AG04449 (cell line): ENCODE data around the gene ILRUN.
"Not testable (repeated sequence)": the region's sequence is repeated elsewhere in the genome, so short reads cannot be mapped to it uniquely, and the experiment has no call there.

Experiments
- CTCF ChIA-PET: fragments of 350-600 bp; formaldehyde crosslinking; extraction: SDS; loops from one replicate; lab custom pipeline; 2021; ENCODE audit warnings: antibody characterized with exemption; lab: Yijun Ruan, JAX
- POLR2A ChIA-PET: fragments of 400-600, 350-600 bp; formaldehyde crosslinking; extraction: SDS; loops from one replicate; lab custom pipeline; 2020; ENCODE audit warnings: antibody characterized with exemption, inconsistent platforms; lab: Yijun Ruan, JAX
- DNase-seq: peaks from one replicate; pipeline ENCODE4 v3.0.0-alpha.2; 2010; ENCODE audit warnings: low read depth, low spot score
- H3K4me3 ChIP-seq: 2 replicates; pipeline ENCODE4 v1.5.1; 2011; ENCODE audit warnings: low read depth, mild to moderate bottlenecking, control low read depth, low read length
- TF ChIP-seq, protein P1 (sequence below): IDR thresholded peaks from one replicate; pipeline ENCODE4 v1.5.1; 2011; ENCODE audit warnings: mild to moderate bottlenecking, moderate library complexity, low read length, control low read depth, inconsistent platforms; ENCODE audit not compliant: insufficient read depth; ENCODE audit errors: missing control alignments

Gene ILRUN

DNA sequence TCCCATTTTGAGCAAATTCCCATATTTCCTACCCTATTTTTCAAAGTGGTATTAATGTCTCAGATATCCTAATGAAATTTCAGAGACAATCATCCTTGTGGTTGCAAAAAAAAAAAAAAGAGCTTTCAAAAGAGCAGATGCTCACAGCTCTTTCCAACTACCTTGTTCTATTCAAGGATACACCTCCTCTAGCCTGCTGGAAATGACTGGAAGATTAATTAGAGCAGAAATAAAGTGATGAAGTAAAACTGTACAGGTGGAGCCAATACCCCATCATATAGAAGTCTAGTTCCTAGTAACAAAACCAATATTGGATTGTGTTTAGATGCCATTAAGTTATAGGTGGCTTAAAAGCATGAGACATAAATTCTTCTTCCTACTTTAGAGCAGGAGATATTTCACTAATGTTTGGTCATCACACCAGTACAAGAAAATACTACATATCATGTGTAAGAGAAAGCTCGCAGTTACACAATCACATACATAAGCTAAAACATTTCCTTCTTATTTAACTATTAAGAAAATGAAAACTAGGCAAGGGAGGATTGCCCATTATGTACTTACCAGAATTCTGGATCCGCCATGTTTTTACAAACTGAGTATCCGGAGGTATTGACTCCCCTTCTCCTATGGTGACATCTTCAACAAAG, 42.4 kb downstream of the ILRUN start:
- ChIA-PET CTCF (interaction anchor here (0.9 kb wide), 1 partner anchor 18 kb away, joined by 3 read pairs; no protein-coding TSS in a partner anchor), POLR2A (no interaction called here)
- no peak overlapping the region for H3K4me3 ChIP-seq
- TF ChIP-seq, protein P1, sequence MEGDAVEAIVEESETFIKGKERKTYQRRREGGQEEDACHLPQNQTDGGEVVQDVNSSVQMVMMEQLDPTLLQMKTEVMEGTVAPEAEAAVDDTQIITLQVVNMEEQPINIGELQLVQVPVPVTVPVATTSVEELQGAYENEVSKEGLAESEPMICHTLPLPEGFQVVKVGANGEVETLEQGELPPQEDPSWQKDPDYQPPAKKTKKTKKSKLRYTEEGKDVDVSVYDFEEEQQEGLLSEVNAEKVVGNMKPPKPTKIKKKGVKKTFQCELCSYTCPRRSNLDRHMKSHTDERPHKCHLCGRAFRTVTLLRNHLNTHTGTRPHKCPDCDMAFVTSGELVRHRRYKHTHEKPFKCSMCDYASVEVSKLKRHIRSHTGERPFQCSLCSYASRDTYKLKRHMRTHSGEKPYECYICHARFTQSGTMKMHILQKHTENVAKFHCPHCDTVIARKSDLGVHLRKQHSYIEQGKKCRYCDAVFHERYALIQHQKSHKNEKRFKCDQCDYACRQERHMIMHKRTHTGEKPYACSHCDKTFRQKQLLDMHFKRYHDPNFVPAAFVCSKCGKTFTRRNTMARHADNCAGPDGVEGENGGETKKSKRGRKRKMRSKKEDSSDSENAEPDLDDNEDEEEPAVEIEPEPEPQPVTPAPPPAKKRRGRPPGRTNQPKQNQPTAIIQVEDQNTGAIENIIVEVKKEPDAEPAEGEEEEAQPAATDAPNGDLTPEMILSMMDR, result no peak
- DNase-seq, result no peak

DNA sequence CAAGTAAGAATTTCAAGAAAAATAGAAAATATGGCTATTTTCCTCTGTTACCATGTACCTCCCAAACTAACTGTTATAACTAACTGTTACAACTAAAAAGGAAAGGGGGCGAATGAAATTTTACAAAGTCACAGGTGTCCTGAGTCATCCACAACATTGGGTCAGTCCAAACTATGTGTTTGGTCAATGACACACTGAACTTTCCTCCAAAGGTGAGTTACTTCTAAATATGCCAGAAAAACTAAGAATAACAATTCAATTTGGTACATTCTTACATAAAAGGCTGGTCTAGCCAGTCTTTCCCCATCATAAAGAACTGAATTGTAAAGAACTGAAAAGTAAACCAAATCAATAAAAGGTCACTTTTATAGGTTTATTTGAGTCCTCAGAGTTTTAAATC, 44.3 kb downstream of the ILRUN start:
- no peak overlapping the region for H3K4me3 ChIP-seq
- no peak for DNase-seq
- POLR2A ChIA-PET, result no interaction called here
- TF ChIP-seq, protein P1, result no peak
- CTCF ChIA-PET, result interaction anchor here (3.0 kb wide), 1 partner anchor 13 kb away, joined by 12 read pairs; no protein-coding TSS in a partner anchor

DNA sequence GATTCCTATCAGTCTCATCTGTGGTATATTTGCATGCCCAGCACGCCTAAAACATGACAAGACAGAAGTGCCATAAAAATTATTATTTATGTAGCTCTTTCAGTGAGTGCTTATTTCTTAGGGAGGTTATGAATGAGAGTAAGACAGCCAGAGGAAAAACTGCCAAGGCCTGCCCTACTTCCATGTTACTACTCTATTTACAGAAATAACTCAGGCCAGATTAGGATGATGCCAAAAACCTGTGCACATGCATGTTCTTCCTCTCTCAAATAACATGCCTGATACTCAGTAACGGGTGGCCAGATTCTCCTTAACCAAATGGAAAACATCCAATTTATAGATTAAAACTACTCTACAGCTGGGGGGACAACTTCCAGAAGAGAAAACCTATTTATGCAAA, 45.7 kb downstream of the ILRUN start:
- H3K4me3 ChIP-seq, result no peak overlapping the region
- DNase-seq, result no peak
- ChIA-PET POLR2A (no interaction called here), CTCF (interaction anchor here (1.2 to 3.0 kb wide), 2 partner anchors 12 to 401 kb away, joined by 3 to 12 read pairs; no protein-coding TSS in a partner anchor)
- TF ChIP-seq, protein P1, result no peak

DNA sequence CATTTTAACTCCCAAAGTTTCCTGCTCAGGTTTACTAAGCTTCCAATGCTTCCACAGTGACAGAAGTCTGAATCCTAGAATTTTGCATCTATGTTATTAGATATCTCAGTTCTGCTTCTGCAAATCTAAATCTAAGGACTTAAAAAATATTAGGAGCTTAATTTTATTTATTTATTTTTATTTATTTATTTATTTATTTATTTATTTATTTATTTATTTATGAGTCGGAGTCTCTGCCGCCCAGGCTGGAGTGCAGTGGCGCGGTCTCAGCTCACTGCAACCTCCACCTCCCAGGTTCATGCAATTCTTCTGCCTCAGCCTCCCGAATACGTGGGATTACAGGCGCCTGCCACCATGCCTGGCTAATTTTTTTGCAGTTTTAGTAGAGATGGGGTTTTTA, 46.3 kb downstream of the ILRUN start:
- CTCF ChIA-PET, result interaction anchor here (1.2 to 3.0 kb wide), 2 partner anchors 11 to 401 kb away, joined by 3 to 12 read pairs; no protein-coding TSS in a partner anchor
- POLR2A ChIA-PET, DNase-seq, H3K4me3 ChIP-seq: not testable (repeated sequence)

DNA sequence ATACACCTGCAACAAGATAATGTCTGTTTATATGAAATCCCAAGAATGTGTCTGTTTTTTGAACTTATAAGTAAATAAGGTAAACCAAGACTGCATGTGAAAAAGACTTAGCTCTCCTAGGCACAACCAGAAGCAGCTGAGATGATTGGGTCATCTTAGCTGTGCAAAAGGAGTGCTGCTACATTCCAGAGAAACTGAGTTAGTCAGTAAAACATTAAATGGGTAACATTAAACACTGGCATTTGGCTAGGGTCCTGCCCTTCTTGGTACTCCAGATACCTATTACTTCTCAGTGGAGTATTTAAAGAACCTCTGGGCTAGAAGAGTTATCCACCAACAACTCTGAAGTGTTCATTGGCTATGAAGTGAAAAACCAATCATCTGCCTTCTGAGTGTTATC, 47.8 kb downstream of the ILRUN start:
- no peak for DNase-seq
- ChIA-PET POLR2A (no interaction called here), CTCF (no interaction called here)
- no peak overlapping the region for H3K4me3 ChIP-seq
- TF ChIP-seq, protein P1, result no peak
